Caki2 (cell line): ENCODE data around the gene CD109. TPM values are rescaled to one million over a fixed set of nuclear protein-coding genes. Genes with fewer than 3 reads are reported as not detected.

Experiments used
- DNase-seq: peaks from one replicate; pipeline ENCODE4 v3.0.0-alpha.2; 2015; ENCODE audit warnings: low read depth
- in situ Hi-C: cut with HindIII; loops from 2 replicates; pipeline ENCODE4 v1.10.0; 2016; ENCODE audit warnings: low sequenced_read_pairs, low pct_unique_long_range_greater_than_20kb, mixed read lengths
- total RNA-seq: library from RNA; depleted of rRNA; stranded (reverse); fragments of >200 nt; shearing (Covaris generic); gene quantifications from 2 replicates; pipeline ENCODE4 v1.2.3, GENCODE V29; 2014; ENCODE audit warnings: low replicate concordance; rRNA removed

The CD109 gene
- total RNA-seq = 27.7 and 32.2 TPM in 2 replicates

DNA sequence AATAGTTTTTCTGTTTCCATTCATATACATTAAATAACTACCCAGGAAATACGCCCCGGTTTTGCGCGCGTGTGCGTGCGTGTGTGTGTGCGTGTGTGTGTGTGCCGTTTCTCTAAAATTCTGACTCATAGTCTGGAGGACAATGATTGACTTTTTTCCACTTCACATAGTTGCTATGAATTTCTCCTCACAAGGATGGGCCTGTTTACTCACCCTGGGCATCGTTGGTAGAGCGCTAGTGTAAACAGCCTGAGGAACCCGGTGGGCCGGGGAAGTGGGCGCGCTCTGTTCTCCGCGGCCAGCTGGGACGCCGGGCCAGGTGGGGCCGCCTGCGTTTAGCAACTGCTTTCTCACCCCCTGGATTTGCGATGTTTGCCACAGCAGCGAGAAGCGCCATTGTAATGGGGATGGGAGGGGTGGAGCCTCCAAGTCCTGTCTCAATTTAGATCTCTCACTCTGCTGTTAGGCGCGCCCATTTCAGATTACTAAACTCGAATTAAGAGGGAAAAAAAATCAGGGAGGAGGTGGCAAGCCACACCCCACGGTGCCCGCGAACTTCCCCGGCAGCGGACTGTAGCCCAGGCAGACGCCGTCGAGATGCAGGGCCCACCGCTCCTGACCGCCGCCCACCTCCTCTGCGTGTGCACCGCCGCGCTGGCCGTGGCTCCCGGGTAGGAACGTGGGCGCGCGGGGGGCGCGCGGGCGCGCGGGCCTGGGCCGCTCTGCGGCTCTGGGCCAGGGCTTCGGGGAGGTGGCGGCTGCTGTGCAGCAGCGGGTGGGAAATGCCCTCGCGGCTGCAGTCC is at the start of gene CD109:
Gene CD109 (plus strand): TSS at position 585 of the 803 bp plus-strand sequence. CDS start 13 bp downstream, at position 598.
- in situ Hi-C loops = no loop called here
- DNase-seq = peak; percentile 94

- DNase-seq = no peak
Observed at GRCh38 chr6:73648166-73648565, 47.8 kb upstream of the CD109 start.

GRCh38 chr6:73649783-73650182 is 46.2 kb upstream of the CD109 start:
- no peak for DNase-seq
- in situ Hi-C loops = no loop called here

More at GRCh38 chr6:73648166-73648565, 47.8 kb upstream of the CD109 start:
- in situ Hi-C loops = no loop called here

DNA sequence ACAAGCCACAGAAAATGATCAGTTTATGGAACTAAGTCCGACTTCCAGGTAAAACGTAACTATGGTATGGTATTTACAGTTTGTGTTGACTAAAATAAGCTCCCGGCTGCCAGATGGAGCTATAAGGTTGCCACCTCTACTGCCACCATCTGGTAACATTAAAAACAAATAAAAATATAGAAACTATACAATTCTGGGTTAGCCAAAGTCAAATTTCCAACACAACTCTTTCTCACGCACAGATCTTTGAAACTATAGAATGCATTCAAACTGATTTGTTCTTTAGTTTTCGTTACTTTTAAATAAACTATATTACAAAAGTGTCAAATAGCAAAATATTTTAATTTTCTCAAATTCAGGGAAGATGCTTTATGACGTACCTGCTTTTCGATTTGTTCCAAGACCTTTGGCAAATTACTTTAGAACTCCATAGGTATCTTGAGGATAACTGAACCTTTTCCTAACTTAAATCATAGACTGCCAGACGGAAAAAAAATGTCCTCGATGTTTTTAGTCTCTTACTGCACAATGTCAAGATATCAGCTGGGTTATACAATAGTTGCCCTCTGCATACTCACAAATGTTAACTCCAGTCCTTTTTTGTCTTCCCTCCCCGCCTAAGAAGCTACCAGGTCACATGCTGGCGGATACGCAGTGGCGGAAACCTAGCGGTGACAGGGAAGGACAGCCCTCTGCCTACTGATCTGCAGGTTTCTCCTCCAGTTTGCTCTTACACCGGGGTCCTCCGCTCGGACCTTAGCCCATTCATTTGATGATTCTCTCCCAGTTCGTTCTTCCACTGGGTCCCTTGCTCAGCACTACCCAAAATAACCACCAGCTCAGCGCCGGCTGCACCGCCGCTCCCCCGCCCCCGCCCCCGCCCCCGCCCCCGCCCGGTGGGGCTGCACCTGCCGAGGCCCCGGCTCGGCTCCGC is 43.1 kb upstream of the CD109 start:
- peak; percentile 74 for DNase-seq

GRCh38 chr6:73653571-73654424 is 42.2 kb upstream of the CD109 start, which contains the start of gene SLC17A5:
Gene SLC17A5, minus strand, starts transcription at chr6:73653992. Its CDS starts 106 bp downstream, at chr6:73653886.
- peak; percentile 92 for DNase-seq
- in situ Hi-C loops = no loop called here

More for the DNA sequence above, 43.1 kb upstream of the CD109 start:
- in situ Hi-C loops = no loop called here

GRCh38 chr6:73655341-73655917 is 40.6 kb upstream of the CD109 start:
- in situ Hi-C loops = no loop called here
- no peak for DNase-seq

- DNase-seq = no peak
- in situ Hi-C loops = no loop called here
Observed at GRCh38 chr6:73656531-73657145, 39.4 kb upstream of the CD109 start.

GRCh38 chr6:73657201-73657600 is 38.8 kb upstream of the CD109 start:
- in situ Hi-C loops = no loop called here

GRCh38 chr6:73664701-73665100 is 31.3 kb upstream of the CD109 start:
- no peak for DNase-seq
- in situ Hi-C loops = no loop called here

More at GRCh38 chr6:73657201-73657600, 38.8 kb upstream of the CD109 start:
- no peak for DNase-seq

- in situ Hi-C loops = no loop called here
- peak; percentile 30 for DNase-seq
Observed at GRCh38 chr6:73665686-73666319, 30.2 kb upstream of the CD109 start.

DNA sequence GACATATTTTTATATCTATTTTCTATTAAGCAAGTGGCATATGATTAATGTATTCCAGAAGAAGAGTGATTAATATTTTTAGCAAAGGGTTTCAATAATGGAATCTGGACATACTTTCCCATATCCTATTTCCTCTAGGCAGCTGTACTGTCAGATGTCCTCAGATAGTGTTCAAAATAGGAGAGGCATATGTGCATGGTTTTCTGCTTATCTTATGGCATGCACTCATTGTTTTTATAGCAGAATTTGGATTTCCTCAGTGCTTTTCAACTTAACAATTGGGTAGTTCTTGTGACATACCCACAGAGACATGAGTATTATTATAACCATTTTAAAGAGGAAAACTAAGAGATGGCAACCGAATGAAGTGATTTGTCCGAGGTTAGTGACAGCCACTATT is 29.6 kb upstream of the CD109 start:
- no peak for DNase-seq
- in situ Hi-C loops = no loop called here

- in situ Hi-C loops = no loop called here
- no peak for DNase-seq
Observed at GRCh38 chr6:73667798-73668197, 28.2 kb upstream of the CD109 start.

DNA sequence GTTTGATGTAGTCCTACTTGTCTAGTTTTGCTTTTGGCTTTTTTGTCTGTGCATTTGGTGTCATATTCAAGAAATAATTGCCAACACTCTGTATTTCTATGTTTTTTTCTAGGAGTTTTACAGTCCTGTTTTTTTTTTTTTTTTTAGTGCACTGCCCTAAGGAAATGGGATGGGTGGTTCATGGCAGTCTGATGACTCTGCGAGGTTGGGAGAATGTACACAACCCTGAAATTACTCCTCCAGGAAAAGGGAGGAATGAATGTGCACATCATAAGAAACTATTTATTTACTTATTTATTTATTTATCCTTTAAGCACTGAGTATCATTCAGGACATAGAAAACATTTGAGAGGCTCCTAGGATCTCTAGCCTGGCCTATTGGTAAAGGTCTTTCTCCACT is 27.0 kb upstream of the CD109 start:
- DNase-seq = no peak
- in situ Hi-C loops = no loop called here

DNA sequence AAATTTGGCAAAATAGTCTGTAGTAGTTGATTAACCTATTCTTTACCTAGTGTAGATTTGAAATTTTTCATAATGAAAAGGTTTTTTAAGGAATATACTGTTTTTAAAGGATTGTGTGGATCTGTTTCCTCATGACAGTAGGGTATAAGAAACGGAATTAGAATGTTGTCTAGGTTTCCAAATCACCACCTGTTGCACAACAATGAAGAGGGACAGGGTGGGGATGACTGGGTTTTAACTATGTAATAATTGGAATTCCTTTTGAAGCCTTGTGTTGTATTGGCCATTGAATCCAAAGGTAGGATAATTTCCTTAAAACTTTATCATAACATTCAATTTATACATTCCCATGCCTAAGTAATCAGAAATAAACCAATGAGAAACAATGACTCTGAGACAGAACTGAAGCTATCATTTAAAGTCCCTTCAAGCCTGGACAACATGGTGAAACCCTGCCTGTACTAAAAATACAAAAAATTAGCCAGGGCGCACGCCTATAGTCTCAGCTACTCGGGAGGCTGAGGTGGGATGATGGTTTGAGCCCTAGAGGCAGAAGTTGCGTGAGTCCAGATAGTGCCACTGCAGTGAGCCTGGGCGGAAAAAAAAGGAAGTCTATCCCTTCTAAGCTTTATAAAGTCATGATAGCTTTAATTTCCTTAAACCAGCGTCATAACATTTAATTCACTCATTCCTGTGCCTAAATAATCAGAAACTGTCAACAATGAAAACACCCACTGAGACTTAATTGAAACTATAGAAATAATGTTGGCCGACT is 23.9 kb upstream of the CD109 start:
- no peak for DNase-seq
- in situ Hi-C loops = no loop called here

- peak; percentile 81 for DNase-seq
- in situ Hi-C loops = no loop called here
Observed at GRCh38 chr6:73675466-73676098, 20.4 kb upstream of the CD109 start.

DNA sequence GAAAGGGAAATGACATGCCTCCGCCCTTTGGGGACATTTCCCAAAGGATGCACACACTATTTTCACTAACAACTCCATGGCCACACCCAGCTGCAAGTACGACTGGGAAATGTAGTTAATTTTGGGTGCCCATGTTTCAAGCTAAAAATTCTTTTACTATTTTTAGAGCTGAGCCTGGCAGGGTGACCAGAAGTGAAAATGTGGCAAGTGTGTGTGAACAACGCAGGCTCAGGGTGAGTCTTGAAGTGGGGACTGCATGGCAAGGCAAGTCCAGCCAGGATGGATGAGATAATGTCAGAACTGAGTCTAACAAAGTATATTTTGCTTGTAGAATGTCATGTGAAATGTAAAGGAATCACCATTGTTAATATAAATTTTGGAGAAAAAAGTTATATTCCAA is 17.0 kb upstream of the CD109 start:
- no peak for DNase-seq
- in situ Hi-C loops = no loop called here
